Measurements from ENCODE around the gene HELQ. TPM values are rescaled to one million over a fixed set of nuclear protein-coding genes. Genes with fewer than 3 reads are reported as not detected.
A peak's percentile ranks its signal among the peaks of the same experiment; 100 is the strongest.

The HELQ gene
- total RNA-seq, 1 donor from 2014 or later: 18.3 TPM

DNA sequence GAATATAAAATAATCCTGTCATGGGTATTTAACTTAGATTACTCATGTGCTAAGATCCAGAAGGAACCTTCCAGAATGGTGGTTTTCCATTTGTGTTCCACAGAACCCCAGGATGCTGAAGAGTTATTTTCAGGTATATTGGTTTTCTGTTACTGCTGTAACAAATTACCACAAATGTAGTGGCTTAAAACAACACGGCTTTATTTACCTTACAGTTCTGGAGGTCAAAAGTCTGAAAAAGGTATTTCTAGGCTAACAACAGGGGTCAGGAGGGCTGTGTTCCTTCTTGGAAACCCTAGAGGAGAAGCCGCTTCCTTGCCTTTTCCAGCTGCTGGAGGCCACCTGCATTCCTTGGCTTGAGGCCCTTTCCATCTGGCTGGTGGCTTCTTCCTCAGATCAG, 63.1 kb downstream of the HELQ start:
- peaks cover 16 to 26% (median 18%) of the 10 kb centered on the region in 3 donors for H3K4me1 ChIP-seq (ENCODE audit: control insufficient read depth in 3 of 3, insufficient read depth in 3 of 3, low read length in 3 of 3)
- H3K9ac ChIP-seq (ENCODE audit: low read depth in 1 of 3, low read length in 3 of 3): no peak overlapping the region
- no peaks in the 10 kb centered on the region for H3K9me3 ChIP-seq (ENCODE audit: control insufficient read depth in 3 of 3, low read length in 3 of 3)
- H3K4me3 ChIP-seq (ENCODE audit: low read length in 3 of 3): no peak overlapping the region
- no peaks in the 10 kb centered on the region for H3K27me3 ChIP-seq (ENCODE audit: control insufficient read depth in 3 of 3, insufficient read depth in 3 of 3, low read length in 3 of 3)
- H3K27ac ChIP-seq (ENCODE audit: low read depth, low read length): no peak overlapping the region
- peaks cover 0 to 2% (median 0%) of the 10 kb centered on the region in 3 donors for H3K36me3 ChIP-seq (ENCODE audit: control insufficient read depth in 3 of 3, insufficient read depth in 3 of 3, low read length in 3 of 3)

DNA sequence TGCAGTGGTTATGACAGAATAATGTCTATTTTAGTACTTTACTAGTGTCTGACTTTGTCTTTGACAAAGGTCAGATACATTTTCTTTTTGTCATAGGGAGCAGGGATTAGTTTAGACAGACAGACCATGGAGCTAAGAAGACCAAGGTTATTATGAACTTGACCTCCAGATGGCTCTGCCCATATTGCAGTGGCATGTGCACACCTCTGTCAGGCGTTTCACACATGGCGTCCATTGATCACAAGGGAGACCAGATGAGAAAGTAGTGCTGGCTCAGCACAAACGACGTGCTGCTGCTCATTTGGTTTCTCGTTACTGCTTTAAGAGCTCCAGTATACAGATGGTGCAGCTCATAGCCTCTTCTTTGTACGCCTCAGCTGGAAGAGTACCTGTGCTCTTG, 64.7 kb downstream of the HELQ start:
- peak overlapping the region in 1 of 3 donors; percentile 6 for H3K4me3 ChIP-seq (ENCODE audit: low read length in 3 of 3)
- no peak overlapping the region for H3K9ac ChIP-seq (ENCODE audit: low read depth in 1 of 3, low read length in 3 of 3)
- H3K9me3 ChIP-seq (ENCODE audit: control insufficient read depth in 3 of 3, low read length in 3 of 3): no peaks in the 10 kb centered on the region
- H3K27ac ChIP-seq (ENCODE audit: low read depth, low read length): no peak overlapping the region
- peaks cover 0 to 2% (median 0%) of the 10 kb centered on the region in 3 donors for H3K36me3 ChIP-seq (ENCODE audit: control insufficient read depth in 3 of 3, insufficient read depth in 3 of 3, low read length in 3 of 3)
- peaks cover 16 to 26% (median 18%) of the 10 kb centered on the region in 3 donors for H3K4me1 ChIP-seq (ENCODE audit: control insufficient read depth in 3 of 3, insufficient read depth in 3 of 3, low read length in 3 of 3)
- H3K27me3 ChIP-seq (ENCODE audit: control insufficient read depth in 3 of 3, insufficient read depth in 3 of 3, low read length in 3 of 3): no peaks in the 10 kb centered on the region

DNA sequence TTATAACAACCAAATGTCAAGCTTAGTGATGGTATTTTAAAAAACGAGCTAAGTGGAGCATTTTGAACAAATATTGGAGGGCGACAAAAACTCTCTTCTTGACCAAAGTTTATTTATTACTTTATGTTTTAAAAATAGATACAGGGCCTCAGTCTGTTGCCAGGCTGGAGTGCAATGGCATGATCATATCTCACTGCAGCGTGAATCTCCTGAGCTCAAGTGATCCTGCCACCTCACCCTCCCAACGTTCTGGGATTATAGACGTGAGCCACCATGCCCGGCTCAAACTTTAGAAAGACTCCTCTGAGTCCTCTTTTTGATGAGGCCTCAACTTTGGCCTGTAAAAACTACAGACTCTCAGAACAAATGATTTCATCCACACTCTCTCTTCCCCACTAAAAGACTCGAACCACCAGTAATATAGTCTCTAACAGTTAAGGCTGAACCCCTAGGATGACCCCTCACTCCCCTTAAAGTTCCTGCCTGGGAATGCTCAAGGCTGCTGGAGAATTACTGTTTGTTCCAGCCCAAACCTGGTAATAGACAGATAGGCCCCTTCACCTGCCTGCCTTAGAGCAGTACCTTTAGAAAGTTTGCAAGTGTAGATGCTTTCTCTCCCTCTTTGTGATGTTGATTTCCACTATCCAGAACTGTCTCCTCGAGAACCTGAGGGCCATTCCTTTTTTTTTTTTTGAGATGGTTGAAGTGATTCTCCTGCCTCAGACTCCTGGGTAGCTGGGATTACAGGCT, 65.7 kb downstream of the HELQ start:
- Histone ChIP-seq H3K9me3 (ENCODE audit: control insufficient read depth in 3 of 3, low read length in 3 of 3) (no peaks in the 10 kb centered on the region), H3K27ac (ENCODE audit: low read depth, low read length) (peak overlapping the region; percentile 65), H3K27me3 (ENCODE audit: control insufficient read depth in 3 of 3, insufficient read depth in 3 of 3, low read length in 3 of 3) (no peaks in the 10 kb centered on the region), H3K4me1 (ENCODE audit: control insufficient read depth in 3 of 3, insufficient read depth in 3 of 3, low read length in 3 of 3) (peaks cover 16 to 26% (median 18%) of the 10 kb centered on the region in 3 donors), H3K9ac (ENCODE audit: low read depth in 1 of 3, low read length in 3 of 3) (peak overlapping the region in 1 of 3 donors; percentile 2), H3K4me3 (ENCODE audit: low read length in 3 of 3) (no peak overlapping the region), H3K36me3 (ENCODE audit: control insufficient read depth in 3 of 3, insufficient read depth in 3 of 3, low read length in 3 of 3) (no peaks in the 10 kb centered on the region)

DNA sequence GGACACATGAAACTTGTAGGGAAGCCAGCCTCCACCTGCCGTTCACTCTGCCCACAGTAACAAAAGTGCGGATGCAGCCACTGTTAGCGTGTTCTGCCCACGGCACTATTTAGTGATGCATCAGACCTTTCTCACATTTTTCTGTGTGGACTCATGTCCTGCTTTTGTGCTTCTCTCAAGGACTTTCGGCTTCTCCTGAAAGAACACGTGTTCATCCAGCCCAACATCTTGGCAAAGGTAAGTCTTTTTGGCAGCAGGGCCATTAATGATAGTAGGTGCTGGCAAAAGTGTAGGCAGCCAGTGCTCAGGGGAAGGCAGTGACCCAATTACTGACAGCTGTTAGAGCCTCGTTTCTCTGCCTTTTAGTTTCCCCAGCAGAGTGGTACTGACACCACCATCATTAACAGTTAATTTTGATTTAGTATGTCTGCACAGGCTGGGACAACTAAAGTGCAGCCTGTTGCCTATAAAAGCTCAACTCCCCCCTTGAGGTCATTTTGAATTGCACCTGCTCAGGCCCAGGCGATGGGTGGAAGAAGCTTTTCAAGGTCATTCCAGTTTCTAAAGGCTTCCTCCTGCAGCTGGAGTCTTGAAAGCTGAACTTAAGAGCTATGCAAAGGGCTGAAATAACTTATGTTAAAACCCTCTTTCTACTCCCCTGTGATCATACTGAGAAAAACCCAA, 66.4 kb downstream of the HELQ start:
- Histone ChIP-seq H3K36me3 (ENCODE audit: control insufficient read depth in 3 of 3, insufficient read depth in 3 of 3, low read length in 3 of 3) (no peaks in the 10 kb centered on the region), H3K27ac (ENCODE audit: low read depth, low read length) (peak overlapping the region; percentile 65), H3K9ac (ENCODE audit: low read depth in 1 of 3, low read length in 3 of 3) (peak overlapping the region in 1 of 3 donors; percentile 2), H3K4me1 (ENCODE audit: control insufficient read depth in 3 of 3, insufficient read depth in 3 of 3, low read length in 3 of 3) (peaks cover 16 to 26% (median 18%) of the 10 kb centered on the region in 3 donors), H3K9me3 (ENCODE audit: control insufficient read depth in 3 of 3, low read length in 3 of 3) (no peaks in the 10 kb centered on the region), H3K4me3 (ENCODE audit: low read length in 3 of 3) (no peak overlapping the region), H3K27me3 (ENCODE audit: control insufficient read depth in 3 of 3, insufficient read depth in 3 of 3, low read length in 3 of 3) (no peaks in the 10 kb centered on the region)

DNA sequence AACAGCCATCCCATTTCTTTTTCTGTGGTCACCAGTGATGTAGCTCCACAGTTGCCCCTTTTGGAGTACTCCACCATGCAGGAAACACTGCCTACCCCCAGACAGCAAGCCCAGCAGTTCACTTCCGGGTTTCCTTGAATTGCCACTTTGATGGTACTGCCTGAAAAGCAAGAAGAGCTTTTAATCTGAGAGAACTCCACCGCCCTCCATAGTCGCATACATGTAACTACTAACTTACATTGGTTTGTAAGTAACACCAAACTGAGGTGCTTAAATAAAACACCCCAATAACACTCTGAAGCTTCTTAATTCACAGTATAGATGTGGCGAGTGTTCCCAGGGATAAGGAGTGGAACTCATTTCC, 67.3 kb downstream of the HELQ start:
- H3K4me3 ChIP-seq (ENCODE audit: low read length in 3 of 3): no peak overlapping the region
- no peaks in the 10 kb centered on the region for H3K36me3 ChIP-seq (ENCODE audit: control insufficient read depth in 3 of 3, insufficient read depth in 3 of 3, low read length in 3 of 3)
- H3K9ac ChIP-seq (ENCODE audit: low read depth in 1 of 3, low read length in 3 of 3): no peak overlapping the region
- H3K9me3 ChIP-seq (ENCODE audit: control insufficient read depth in 3 of 3, low read length in 3 of 3): no peaks in the 10 kb centered on the region
- H3K27ac ChIP-seq (ENCODE audit: low read depth, low read length): no peak overlapping the region
- H3K4me1 ChIP-seq (ENCODE audit: control insufficient read depth in 3 of 3, insufficient read depth in 3 of 3, low read length in 3 of 3): peaks cover 16 to 26% (median 18%) of the 10 kb centered on the region in 3 donors
- H3K27me3 ChIP-seq (ENCODE audit: control insufficient read depth in 3 of 3, insufficient read depth in 3 of 3, low read length in 3 of 3): no peaks in the 10 kb centered on the region

GRCh38 chr4:83387476-83388312, 67.9 kb downstream of the HELQ start:
- no peak overlapping the region for H3K27ac ChIP-seq (ENCODE audit: low read depth, low read length)

DNA sequence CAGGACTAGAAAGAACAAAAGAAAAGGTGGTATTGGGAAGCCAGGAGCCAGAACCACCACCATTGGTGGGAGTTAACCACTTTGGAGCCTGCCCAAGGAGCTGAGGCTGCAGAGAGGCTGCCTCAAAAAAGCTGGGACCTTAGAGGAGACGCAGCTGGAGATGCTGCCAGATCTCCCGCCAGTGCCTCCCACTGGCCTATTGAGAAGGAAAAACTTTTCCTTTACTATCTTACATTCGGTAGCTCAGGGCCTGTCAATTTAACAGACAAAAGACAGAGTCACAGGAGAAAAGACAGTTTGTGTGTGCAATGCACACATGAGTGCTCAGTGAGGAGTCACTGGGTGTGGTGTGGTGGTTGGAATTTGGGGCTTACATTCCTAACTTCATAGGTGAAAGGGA, 68.6 kb downstream of the HELQ start:
- Histone ChIP-seq H3K9ac (ENCODE audit: low read depth in 1 of 3, low read length in 3 of 3) (no peak overlapping the region), H3K36me3 (ENCODE audit: control insufficient read depth in 3 of 3, insufficient read depth in 3 of 3, low read length in 3 of 3) (no peaks in the 10 kb centered on the region), H3K27me3 (ENCODE audit: control insufficient read depth in 3 of 3, insufficient read depth in 3 of 3, low read length in 3 of 3) (no peaks in the 10 kb centered on the region), H3K27ac (ENCODE audit: low read depth, low read length) (no peak overlapping the region), H3K9me3 (ENCODE audit: control insufficient read depth in 3 of 3, low read length in 3 of 3) (no peaks in the 10 kb centered on the region), H3K4me3 (ENCODE audit: low read length in 3 of 3) (no peak overlapping the region), H3K4me1 (ENCODE audit: control insufficient read depth in 3 of 3, insufficient read depth in 3 of 3, low read length in 3 of 3) (peaks cover 16 to 26% (median 18%) of the 10 kb centered on the region in 3 donors)

More at GRCh38 chr4:83387476-83388312, 67.9 kb downstream of the HELQ start:
- Histone ChIP-seq H3K36me3 (ENCODE audit: control insufficient read depth in 3 of 3, insufficient read depth in 3 of 3, low read length in 3 of 3) (no peaks in the 10 kb centered on the region), H3K4me1 (ENCODE audit: control insufficient read depth in 3 of 3, insufficient read depth in 3 of 3, low read length in 3 of 3) (peaks cover 16 to 26% (median 18%) of the 10 kb centered on the region in 3 donors), H3K9me3 (ENCODE audit: control insufficient read depth in 3 of 3, low read length in 3 of 3) (no peaks in the 10 kb centered on the region), H3K9ac (ENCODE audit: low read depth in 1 of 3, low read length in 3 of 3) (no peak overlapping the region), H3K4me3 (ENCODE audit: low read length in 3 of 3) (no peak overlapping the region), H3K27me3 (ENCODE audit: control insufficient read depth in 3 of 3, insufficient read depth in 3 of 3, low read length in 3 of 3) (no peaks in the 10 kb centered on the region)

- Histone ChIP-seq H3K4me3 (ENCODE audit: low read length in 3 of 3) (no peak overlapping the region), H3K27me3 (ENCODE audit: control insufficient read depth in 3 of 3, insufficient read depth in 3 of 3, low read length in 3 of 3) (no peaks in the 10 kb centered on the region), H3K36me3 (ENCODE audit: control insufficient read depth in 3 of 3, insufficient read depth in 3 of 3, low read length in 3 of 3) (no peaks in the 10 kb centered on the region), H3K4me1 (ENCODE audit: control insufficient read depth in 3 of 3, insufficient read depth in 3 of 3, low read length in 3 of 3) (no peaks in the 10 kb centered on the region), H3K9ac (ENCODE audit: low read depth in 1 of 3, low read length in 3 of 3) (no peak overlapping the region), H3K9me3 (ENCODE audit: control insufficient read depth in 3 of 3, low read length in 3 of 3) (peaks cover 0 to 6% (median 2%) of the 10 kb centered on the region in 3 donors), H3K27ac (ENCODE audit: low read depth, low read length) (no peak overlapping the region)
These were observed 72.8 kb downstream of the HELQ start for GRCh38 chr4:83382850-83383249.

- Histone ChIP-seq H3K9me3 (ENCODE audit: control insufficient read depth in 3 of 3, low read length in 3 of 3) (peaks cover 0 to 7% (median 2%) of the 10 kb centered on the region in 3 donors), H3K27ac (ENCODE audit: low read depth, low read length) (no peak overlapping the region), H3K27me3 (ENCODE audit: control insufficient read depth in 3 of 3, insufficient read depth in 3 of 3, low read length in 3 of 3) (no peaks in the 10 kb centered on the region), H3K36me3 (ENCODE audit: control insufficient read depth in 3 of 3, insufficient read depth in 3 of 3, low read length in 3 of 3) (no peaks in the 10 kb centered on the region), H3K4me3 (ENCODE audit: low read length in 3 of 3) (no peak overlapping the region), H3K9ac (ENCODE audit: low read depth in 1 of 3, low read length in 3 of 3) (no peak overlapping the region), H3K4me1 (ENCODE audit: control insufficient read depth in 3 of 3, insufficient read depth in 3 of 3, low read length in 3 of 3) (no peaks in the 10 kb centered on the region)
These were observed 74.5 kb downstream of the HELQ start for GRCh38 chr4:83381173-83381572.

All from skeletal muscle tissue (tissue), 4 donors.